HG03139 (cell line): ENCODE data around the gene RIN1.
"Not testable (repeated sequence)": the region's sequence is repeated elsewhere in the genome, so short reads cannot be mapped to it uniquely, and the experiment has no call there.

ENCODE experiments used
- ATAC-seq: cut with Tn5 transposase; IDR thresholded peaks from one replicate; pipeline ENCODE4 v1.9.1; 2021; ENCODE audit not compliant: unreplicated experiment

RIN1 gene, protein sequence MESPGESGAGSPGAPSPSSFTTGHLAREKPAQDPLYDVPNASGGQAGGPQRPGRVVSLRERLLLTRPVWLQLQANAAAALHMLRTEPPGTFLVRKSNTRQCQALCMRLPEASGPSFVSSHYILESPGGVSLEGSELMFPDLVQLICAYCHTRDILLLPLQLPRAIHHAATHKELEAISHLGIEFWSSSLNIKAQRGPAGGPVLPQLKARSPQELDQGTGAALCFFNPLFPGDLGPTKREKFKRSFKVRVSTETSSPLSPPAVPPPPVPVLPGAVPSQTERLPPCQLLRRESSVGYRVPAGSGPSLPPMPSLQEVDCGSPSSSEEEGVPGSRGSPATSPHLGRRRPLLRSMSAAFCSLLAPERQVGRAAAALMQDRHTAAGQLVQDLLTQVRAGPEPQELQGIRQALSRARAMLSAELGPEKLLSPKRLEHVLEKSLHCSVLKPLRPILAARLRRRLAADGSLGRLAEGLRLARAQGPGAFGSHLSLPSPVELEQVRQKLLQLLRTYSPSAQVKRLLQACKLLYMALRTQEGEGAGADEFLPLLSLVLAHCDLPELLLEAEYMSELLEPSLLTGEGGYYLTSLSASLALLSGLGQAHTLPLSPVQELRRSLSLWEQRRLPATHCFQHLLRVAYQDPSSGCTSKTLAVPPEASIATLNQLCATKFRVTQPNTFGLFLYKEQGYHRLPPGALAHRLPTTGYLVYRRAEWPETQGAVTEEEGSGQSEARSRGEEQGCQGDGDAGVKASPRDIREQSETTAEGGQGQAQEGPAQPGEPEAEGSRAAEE

DNA sequence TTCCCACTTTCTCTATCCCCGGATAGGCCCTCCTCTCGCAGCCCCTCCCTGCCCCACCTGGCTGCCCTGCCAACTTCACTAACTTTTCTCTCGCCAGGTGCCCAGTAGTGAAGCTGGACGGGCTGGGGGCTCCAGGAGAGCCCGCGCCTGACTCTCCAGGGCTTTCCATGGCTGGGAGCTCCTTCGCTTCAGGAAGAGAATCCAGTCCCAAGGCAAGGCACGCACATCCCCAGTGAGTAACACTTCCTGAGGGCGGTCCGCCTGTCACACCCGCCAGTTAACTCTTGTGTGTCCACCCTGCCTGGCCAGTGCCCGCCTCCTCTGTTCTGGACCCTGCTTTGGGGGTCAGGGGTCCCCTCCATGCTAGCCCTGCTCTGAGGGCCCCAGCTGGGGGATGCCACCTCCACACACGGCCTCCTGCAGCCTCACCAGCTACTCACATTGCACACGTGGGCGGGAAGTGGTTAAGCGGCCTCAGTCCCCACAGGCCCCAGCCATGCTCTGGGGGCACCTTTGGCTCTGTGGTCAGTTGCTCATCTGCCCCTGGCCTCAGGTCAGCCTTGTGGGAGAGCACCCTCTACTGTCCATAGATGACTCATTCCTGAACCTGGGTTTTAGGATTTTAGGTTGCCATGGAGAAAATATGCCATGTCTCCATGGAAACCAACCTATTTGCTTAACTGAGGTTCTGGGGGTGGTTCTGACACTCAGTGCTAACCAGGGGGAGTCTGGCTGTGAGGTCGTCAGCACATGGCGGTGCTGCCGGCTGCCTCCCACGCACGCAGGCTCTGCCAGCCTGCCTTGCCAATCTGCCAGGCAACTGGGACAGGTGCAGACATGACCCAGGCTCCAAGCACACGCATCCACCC is at the start of gene RIN1:
TSS of gene RIN1 (minus strand) at position 201 of the 869 bp plus-strand sequence. CDS start at position 169, 32 bp downstream.
- no peak for ATAC-seq

DNA sequence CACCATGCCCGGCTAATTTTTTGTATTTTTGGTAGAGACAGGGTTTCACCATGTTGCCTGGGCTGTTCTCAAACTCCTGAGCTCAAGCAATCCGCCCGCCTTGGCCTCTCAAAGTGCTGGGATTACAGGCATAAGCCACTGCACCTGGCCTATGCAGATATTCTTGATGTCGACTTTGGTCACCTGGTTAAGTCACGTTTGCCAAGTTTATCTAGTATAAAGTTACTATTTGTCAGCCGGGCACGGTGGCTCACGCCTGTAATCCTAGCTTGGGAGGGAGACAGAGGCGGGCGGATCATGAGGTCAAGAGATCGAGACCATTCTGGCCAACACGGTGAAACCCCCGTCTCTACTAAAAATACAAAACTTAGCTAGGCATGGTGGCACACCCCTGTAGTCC is 48.1 kb upstream of the RIN1 start:
- not testable (repeated sequence) for ATAC-seq

DNA sequence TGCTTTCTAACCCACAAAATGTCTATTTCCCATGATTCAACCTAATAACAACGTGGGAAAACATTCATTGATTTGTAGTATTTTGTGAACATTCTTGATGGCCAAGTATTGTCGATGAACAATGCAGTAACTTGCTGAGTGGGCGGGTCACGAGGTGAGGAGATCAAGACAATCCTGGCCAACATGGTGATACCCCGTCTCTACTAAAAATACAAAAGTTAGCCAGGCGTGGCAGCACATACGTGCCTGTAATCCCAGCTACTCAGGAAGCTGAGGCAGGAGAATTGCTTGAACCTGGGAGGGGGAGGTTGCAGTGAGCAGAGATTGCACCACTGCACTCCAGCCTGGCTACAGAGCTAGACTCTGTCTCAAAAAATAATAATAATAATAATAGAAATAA is 44.0 kb upstream of the RIN1 start:
- ATAC-seq = not testable (repeated sequence)

DNA sequence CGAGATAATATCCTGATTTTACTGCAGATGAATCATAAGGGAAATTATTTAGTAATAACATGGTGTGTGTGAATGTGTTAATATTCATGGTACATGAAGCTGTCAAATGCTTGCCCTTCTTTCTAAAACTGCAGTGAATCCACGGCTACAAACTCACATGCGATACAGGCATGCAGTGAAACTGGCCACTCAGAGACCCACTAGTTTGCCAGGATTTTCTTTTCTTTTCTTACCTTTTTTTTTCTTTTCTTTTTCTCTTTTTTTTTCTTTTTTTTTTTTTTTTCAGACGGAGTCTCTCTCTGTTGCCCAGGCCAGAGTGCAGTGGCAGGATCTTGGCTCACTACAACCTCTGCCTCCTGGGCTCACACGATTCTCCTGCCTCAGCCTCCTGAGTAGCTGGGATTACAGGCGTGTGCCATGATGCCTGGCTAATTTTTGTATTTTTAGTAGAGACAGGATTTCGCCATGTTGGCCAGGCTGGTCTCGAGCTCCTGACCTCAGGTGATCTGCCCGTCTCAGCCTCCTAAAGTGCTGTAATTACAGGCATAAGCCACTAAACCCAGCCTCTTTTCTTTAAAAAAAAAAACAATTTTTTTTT is 37.6 kb upstream of the RIN1 start:
- not testable (repeated sequence) for ATAC-seq

DNA sequence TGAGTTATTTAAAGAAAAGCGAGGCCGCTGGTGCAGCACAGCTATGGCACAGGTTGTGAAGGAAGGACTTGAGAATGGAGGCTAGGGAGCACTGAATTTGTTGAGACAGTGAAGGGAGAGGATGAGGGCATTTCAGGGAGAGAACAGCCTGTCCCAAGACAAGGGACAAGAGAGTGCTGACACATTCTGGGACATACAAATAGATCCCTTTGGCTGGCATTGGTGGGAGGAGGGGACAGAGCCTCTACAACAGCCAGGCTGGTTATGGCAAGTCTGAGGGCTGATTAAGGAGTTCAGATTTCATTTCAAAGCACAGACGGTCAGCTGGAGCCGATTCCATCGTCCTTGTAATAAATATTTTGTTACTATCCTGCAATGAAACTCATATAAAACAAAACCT is 37.0 kb upstream of the RIN1 start:
- ATAC-seq = no peak

DNA sequence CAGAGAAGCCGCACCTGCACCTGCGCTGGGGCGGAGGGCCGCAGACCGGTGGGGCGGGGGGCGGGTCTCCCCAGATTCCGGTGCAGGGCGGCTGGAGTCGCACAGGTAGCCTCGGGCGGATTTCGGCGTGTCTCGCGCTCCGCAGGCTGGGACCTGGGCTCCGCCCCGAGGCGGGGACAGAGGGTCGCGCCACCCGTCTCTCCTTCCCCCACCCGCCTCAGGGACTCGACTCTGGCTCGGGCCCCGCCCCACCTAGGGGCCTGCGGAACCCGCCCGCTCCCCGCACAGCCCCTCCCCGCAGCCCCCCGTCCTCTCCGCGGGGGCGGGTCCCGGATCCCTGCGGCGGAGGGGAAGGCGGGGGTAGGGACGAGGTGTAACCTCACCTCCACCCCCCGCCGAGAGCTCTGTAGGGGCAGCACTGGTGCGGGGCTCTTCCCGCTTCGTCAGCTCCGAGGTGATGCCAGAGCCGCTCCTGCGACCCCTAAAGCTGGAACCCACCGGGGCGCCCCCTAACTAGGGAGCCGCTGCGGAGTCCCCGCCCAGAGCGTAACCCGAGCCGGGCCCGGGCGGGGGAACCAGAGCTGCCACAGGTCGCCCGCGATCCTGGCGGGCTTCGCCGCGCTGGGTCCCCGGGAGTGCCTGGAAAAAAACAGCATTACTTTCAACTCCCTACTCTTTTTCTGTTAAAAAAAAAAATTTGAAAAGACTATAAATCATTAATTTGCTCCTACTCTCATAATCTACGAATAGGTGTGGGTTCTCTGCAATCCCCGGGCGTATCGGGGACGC is 35.6 kb upstream of the RIN1 start, which contains the start of gene SLC29A2:
TSS of gene SLC29A2 (minus strand) at position 134 of the 789 bp plus-strand sequence. CDS start 169 bp downstream, outside the sequence.
- no peak for ATAC-seq

DNA sequence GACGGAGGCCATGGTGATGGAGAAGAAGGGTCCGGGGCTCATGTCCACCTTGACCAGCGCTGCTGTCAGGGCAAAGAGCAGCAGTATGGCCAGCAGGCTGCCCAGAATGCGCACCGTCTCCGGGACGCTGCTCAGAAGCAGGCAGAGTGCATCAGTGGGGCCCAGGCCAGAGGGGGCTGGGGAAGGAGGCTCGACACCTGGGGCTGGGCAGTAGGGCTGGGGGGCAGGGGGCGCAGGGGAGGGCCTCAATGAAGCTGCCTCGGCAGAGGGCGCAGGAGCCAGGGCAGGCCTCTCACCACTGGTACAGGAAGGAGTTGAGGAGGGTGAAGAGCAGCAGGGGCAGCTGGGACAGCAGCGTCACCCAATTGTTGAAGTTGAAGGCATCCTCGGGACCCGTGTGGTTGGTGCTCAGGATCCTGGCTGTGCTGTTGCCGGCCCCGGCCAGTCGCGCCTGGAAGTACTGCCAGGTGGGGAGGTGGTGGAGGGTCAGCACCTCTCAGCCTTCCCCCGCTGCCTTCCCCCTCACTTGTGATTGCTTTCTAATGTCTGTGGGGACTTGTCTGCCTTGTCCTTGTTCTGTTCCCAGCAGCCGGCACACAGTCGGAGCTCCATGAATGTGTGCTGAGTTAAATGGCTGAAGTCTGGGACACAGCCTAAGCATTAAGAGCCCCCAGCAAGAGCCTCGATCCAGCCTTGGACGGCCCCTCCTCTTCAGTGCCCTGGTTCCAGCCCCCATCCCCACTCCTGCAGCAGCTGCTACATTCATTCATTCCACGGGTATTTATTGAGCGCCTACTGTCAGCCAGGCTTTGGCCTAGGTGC is 33.0 kb upstream of the RIN1 start:
- no peak for ATAC-seq

DNA sequence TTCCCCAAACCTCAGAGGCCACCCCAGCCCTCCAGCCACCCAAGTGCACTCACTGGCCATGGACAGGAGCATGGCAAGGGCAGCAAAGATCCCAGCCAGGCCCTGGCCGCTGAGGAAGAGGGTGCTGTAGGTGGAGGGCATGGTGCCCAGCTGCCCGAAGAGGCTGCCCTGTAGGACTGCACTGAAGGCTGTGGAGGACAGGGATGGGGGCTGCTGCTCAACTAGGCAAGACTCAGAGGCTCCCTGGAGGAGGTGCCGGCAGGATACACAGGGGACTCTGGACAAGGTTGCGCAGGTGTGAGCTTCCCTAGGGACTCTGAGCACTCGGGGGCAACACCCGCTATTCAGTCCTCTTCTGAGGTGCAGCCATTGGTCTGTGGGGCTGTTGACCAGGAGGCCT is 32.2 kb upstream of the RIN1 start:
- ATAC-seq = no peak

DNA sequence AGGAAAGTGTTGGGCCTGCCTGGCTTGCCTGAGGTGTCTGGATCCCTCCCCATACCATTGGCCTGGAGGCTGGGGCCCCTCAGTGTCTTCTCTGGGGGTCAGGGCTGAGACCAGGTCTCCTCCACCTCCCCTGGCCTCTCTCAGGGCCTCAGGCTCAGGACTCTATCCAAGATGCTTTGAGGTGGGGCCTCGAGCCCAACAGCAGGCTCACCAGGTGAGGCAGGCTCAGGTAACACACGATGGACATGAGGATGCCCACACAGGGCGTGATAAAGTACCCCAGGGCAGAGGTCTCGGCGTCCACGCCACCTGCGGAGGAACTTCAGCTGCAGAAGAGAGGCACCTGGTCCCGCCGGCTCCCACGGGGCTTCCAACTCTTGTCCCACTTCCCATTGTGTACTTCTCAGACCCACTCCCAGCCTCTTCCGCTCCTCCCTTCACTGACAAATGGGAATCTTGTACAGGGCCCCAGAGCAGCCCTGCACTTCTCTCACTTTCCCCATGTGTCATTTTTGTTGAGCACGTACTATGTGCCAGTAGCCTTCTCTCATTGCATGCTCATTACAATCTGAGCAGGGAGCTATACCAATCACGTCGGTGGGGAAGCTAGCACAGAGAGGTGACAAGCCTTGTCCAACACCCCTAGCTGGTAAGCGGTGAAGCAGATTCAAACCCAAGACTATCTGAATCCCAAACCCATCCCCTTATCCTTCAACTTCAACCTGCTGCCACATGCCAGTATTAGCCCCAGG is 31.5 kb upstream of the RIN1 start:
- no peak for ATAC-seq

DNA sequence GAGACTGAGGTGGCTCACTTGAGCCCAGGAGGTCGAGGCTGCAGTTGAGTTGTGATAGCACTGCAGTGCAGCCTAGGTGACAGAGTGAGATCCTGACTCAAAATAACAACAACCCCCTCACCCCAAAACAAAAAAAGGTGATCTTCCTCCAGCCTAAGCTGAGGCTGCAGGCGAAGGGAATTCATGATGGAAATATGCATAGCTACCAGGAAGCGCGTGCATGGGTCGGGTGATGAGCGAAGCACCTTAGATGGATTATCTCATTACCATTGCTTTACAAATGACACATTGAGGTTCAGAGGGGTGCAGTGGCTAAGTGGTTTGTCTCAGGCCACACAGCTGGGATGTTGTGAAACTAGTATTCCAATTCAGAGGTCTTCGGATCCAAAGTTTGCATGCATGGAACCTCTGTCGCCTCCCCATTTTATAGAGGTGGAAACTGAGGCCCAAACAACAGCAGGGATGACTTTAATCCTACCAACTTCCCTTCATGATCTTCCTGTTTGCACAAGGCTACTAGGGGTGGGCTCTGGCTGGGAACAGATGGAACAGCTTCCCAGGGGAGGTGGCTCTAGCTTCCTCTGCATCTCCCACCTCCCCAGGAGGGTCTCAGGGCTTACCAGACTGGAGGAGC is 30.7 kb upstream of the RIN1 start:
- no peak for ATAC-seq

DNA sequence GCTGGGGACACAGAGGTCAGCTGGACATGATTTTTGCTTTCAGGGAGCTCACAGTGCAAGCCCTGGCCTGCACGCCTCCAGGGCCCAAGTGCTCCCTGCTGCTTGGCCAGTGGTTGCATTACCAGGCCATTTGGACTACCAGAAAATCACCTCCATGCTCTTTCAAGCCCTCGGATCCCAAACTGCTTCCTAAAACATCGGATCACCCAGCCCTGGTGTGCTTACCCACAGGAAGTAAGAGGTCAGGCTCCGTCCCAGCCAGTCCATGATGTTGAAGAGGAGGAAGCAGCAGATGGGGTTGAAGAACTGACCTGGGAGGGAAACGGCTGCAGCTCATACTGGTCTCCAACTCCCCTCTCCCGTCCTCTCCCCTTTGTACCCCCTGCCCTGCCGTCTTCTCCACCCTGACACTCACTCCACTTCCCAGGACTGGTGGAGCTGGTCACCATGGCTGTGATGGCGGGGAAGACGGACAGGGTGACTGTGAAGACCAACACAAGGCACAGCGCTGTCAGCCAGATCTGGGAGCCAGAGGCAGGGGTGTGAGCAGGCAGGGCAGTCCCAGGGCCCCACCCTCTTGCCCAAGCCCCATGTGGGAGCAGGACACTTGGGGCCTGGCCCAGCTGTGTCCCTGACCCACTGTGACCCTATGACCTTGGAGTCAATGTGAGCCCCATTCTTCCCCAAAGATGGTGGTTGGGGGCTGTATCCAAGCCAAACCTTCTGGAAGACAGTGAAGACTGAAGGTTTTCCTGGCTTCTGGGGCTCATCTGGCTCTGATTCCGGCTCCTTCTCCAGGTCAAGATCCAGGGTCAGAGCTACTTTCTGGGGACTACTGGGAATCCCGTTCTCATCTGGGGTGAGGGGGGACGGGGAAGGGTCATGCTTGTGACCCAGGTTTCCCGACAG is 29.7 kb upstream of the RIN1 start:
- ATAC-seq = no peak

DNA sequence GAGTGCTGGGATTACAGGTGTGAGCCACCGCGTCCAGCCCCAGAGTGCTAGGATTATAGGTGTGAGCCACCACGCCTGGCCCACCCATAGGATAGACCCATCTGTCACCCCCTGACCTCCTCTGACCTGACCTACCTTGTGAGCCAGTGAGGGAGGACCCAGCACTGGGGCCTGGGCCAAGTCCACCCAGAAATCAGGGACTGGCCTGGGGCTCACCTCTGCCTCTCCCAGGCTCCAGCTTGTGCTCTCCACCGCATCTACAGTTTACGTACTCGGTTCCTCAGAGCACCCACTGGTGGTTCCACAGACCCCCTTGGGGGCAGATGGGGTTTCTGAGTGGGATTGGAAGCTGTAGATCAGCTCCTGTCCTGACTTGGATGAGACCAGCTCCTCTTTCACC is 28.9 kb upstream of the RIN1 start:
- ATAC-seq = no peak

DNA sequence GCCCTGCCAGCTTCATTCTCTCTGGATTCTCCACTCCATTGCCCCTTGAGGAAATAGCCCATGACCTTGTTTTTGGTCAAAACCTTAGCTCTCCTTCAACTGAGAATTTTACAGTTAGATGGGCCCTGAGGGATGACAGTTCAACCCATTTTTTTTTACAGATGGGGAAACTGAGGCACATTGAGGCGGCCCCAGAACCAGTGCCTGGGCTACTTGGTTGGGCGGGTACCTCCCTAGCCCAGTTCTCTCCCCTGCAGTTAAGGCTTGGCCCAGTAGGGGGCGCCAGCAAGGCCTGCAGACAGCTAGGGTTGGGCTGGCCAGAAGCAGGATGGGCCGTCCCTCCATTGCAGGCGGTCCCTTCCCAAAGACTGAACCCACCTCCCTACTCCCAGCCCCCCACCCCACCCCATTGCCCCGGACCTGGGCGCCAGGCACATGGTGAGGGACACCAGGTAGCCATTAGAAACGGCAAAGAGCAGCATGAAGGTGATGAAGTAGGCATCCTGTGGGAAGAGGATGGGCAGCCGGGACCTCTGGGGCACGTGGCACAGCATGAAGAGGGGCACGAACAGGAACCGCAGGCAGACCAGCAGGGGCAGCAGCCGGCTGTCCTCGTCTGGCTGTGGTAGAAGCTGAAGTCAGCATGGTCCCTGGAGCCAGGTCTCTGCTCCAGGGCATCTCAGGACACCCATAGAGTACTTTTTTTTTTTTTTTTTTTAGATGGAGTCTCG is 27.7 kb upstream of the RIN1 start:
- no peak for ATAC-seq

DNA sequence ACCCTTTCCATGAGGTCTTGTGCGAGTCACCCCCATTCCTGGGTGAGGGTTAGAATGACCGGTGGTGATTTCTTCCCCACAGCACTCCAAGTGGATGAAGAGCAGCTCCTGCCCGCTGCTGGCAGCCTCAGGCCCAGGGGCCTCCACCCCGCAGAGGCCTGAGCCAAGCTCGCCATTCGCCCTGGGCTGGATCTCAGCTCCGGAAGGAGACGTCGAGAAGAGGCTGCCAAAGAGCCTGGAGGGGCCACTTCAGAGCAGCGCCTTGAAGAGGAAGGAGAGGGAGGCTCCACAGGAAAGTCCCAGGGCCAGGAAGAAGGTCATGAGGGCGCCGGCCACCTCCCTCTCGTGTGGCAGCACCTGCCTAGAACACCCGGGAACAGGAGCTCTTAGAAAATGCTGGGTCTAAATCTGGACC is 27.0 kb upstream of the RIN1 start:
- no peak for ATAC-seq

DNA sequence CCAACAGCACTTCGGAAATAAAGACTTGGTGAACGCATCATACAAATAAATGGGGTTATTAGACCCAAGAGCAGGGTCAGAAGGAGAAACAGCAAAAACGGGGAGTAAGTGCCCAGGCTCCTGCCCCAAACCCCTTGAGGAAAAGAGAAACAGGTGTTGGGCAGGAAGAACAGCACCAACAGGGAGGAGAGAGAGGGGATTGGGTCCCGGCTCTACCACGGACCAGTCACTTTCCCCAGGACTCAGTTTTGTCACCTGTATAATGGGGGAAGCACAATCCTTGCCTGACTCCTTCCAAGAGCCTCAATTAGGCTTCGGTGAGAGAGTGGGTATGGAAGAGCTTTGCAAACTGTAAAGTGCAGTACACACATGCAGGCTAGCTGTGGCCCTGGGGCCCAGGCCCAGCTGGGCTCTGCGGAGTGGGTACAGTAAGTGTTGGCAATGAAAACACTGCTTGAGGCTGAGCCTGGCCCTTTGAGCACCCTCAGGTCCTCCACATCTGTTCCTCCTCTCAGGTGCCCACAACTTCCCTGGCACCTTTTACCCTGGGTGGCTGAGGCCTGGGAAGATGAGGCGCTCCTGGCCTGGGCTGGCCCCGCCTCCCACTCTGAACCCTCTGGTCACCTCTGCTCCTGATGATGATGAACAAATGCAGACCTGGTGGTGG is 26.4 kb upstream of the RIN1 start:
- ATAC-seq = no peak

DNA sequence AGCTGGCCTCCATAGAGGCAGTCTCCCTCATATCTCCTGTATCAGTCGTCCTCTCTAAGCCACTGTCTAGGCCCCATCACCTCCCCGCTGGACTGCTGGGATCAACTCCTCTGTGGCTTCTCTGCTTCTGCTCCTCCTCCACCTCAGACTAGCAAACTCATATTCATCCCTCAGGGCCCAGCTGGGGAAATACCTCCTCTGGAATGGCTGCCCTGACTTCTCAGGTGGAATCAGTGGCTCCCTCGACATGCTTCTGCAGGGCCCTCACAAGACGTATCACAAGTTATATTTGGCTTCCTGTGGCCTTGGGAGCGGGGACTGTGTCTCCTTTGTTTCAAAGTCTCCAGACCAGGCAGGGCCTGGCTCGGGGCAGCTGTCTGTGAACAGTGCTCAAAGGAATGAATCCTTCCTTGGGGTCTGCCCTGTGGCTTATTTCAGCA is 25.3 kb upstream of the RIN1 start:
- no peak for ATAC-seq
